Keratinocyte (primary cell): ENCODE measurements around the gene TSC22D3. TPM values are rescaled to one million over a fixed set of nuclear protein-coding genes. Genes with fewer than 3 reads are reported as not detected.

Experiments used
- DNase-seq: peaks from one replicate; pipeline ENCODE4 v3.0.0-alpha.2; 2011; ENCODE audit warnings: low read depth, missing footprints, low spot score
- FAIRE-seq: peaks from 2 replicates; lab custom pipeline; 2011; peaks lifted over from hg19 to GRCh38; lab: Jason Lieb, UNC
- H2AFZ ChIP-seq: 2 replicates; pipeline ENCODE4 v1.6.0; 2012; ENCODE audit warnings: low read length, control low read depth, inconsistent platforms; ENCODE audit not compliant: control insufficient read depth
- H3K27ac ChIP-seq: 2 replicates; pipeline ENCODE4 v1.5.1; 2011; ENCODE audit warnings: low read length; ENCODE audit not compliant: control insufficient read depth, insufficient read depth
- H3K27me3 ChIP-seq: 3 replicates; pipeline ENCODE4 v1.6.0; 2011; ENCODE audit warnings: low read length; ENCODE audit not compliant: control insufficient read depth, insufficient read depth; ENCODE audit errors: extremely low read depth
- H3K36me3 ChIP-seq, 2 experiments: 2 replicates in 1 of 2; 3 replicates in 1 of 2; pipeline ENCODE4 v1.5.1; 2011; ENCODE audit warnings: low read length in 2 of 2, mild to moderate bottlenecking in 1 of 2; ENCODE audit not compliant: control insufficient read depth in 2 of 2, insufficient read depth in 2 of 2; ENCODE audit errors: extremely low read depth in 1 of 2
- H3K4me1 ChIP-seq: 3 replicates; pipeline ENCODE4 v1.5.1; 2011; ENCODE audit warnings: low read length; ENCODE audit not compliant: control insufficient read depth, insufficient read depth; ENCODE audit errors: extremely low read depth
- H3K4me2 ChIP-seq: 3 replicates; pipeline ENCODE4 v1.6.0; 2011; ENCODE audit warnings: low read depth, low read length; ENCODE audit not compliant: control insufficient read depth, insufficient read depth; ENCODE audit errors: extremely low read depth
- H3K4me3 ChIP-seq, 3 experiments: fragments of 200-600 bp in 1 of 3; sonication (generic) in 1 of 3; 2 replicates in 2 of 3; 3 replicates in 1 of 3; pipeline ENCODE4 v1.5.1; 2011 to 2016; ENCODE audit warnings: low read length in 3 of 3, mild to moderate bottlenecking in 3 of 3, control low read depth in 2 of 3, inconsistent platforms in 1 of 3, low read depth in 1 of 3, mixed read lengths in 1 of 3, mixed run types in 1 of 3, moderate library complexity in 1 of 3; ENCODE audit not compliant: control insufficient read depth in 2 of 3, insufficient read depth in 2 of 3; ENCODE audit errors: extremely low read depth in 1 of 3
- H3K79me2 ChIP-seq: 2 replicates; pipeline ENCODE4 v1.6.0; 2012; ENCODE audit warnings: low read length; ENCODE audit not compliant: control insufficient read depth, insufficient read depth
- H3K9ac ChIP-seq: 3 replicates; pipeline ENCODE4 v1.6.0; 2011; ENCODE audit warnings: low read length; ENCODE audit not compliant: control insufficient read depth, insufficient read depth; ENCODE audit errors: extremely low read depth
- H3K9me1 ChIP-seq: 3 replicates; pipeline ENCODE4 v1.6.0; 2011; ENCODE audit warnings: low read length; ENCODE audit not compliant: control insufficient read depth, insufficient read depth; ENCODE audit errors: extremely low read depth
- H3K9me3 ChIP-seq: 2 replicates; pipeline ENCODE4 v1.5.1; 2012; ENCODE audit warnings: low read depth, low read length; ENCODE audit not compliant: control insufficient read depth
- H4K20me1 ChIP-seq: 3 replicates; pipeline ENCODE4 v1.6.0; 2011; ENCODE audit warnings: low read length; ENCODE audit not compliant: control insufficient read depth, insufficient read depth; ENCODE audit errors: extremely low read depth
- EZH2 ChIP-seq: IDR thresholded peaks from one replicate; pipeline ENCODE4 v1.6.1; 2012; ENCODE audit warnings: inconsistent platforms, mild to moderate bottlenecking, low read length, moderate library complexity
- dilution Hi-C: fragments of 300-500 bp; cut with MboI; formaldehyde crosslinking; loops from one replicate; pipeline ENCODE4 v1.7.0; 2020; ENCODE audit warnings: low sequenced_read_pairs; ENCODE audit not compliant: extremely low pct_ligation_motif_present
- polyA plus RNA-seq, 5 experiments: library from polyadenylated mRNA; depleted of rRNA in 3 of 5; stranded (reverse) in 3 of 5; stranded (forward) in 1 of 5; unstranded in 1 of 5; fragments of >200 nt; gene quantifications; 1 replicate in 1 of 5; 2 replicates in 3 of 5; 3 replicates in 1 of 5; pipeline versions ENCODE4 v1.2.1 to v1.2.3, GENCODE V29; 2011 to 2012; ENCODE audit warnings: missing spikeins in 2 of 5, low read depth in 1 of 5, low replicate concordance in 1 of 5
- TF ChIP-seq, protein P1 (sequence below), 3 experiments: IDR thresholded peaks in 1 of 3; conservative IDR thresholded peaks in 1 of 3; optimal IDR thresholded peaks in 1 of 3; 2 replicates in 2 of 3; 3 replicates in 1 of 3; pipeline versions ENCODE3 to v1.5.1; 2011; ENCODE audit warnings: low read length in 3 of 3, mild to moderate bottlenecking in 3 of 3, moderate library complexity in 2 of 3, control low read depth in 1 of 3, inconsistent platforms in 1 of 3; ENCODE audit not compliant: insufficient read depth in 2 of 3; ENCODE audit errors: extremely low read depth in 1 of 3

Gene TSC22D3
- polyA plus RNA-seq, 1 donor (not counting 4 experiments of a cell fraction or from before 2014, with no cell fraction given) = 48.5 TPM

GRCh38 chrX:107704181-107704580 is 71.4 kb downstream of the TSC22D3 start:
- Histone ChIP-seq H4K20me1 (no peaks in the 10 kb centered on the region), H2AFZ (no peak overlapping the region), H3K79me2 (no peaks in the 10 kb centered on the region), H3K4me1 (peaks cover 11% of the 10 kb centered on the region), H3K27me3 (peaks cover 4% of the 10 kb centered on the region), H3K9ac (no peak overlapping the region), H3K36me3 (no peaks in the 10 kb centered on the region), H3K4me3 (no peak overlapping the region), H3K9me1 (no peaks in the 10 kb centered on the region), H3K4me2 (no peak overlapping the region), H3K27ac (no peak overlapping the region), H3K9me3 (no peaks in the 10 kb centered on the region)
- DNase-seq (no peak), FAIRE-seq (no peak)
- TF ChIP-seq EZH2 = no peak
- TF ChIP-seq, protein P1, sequence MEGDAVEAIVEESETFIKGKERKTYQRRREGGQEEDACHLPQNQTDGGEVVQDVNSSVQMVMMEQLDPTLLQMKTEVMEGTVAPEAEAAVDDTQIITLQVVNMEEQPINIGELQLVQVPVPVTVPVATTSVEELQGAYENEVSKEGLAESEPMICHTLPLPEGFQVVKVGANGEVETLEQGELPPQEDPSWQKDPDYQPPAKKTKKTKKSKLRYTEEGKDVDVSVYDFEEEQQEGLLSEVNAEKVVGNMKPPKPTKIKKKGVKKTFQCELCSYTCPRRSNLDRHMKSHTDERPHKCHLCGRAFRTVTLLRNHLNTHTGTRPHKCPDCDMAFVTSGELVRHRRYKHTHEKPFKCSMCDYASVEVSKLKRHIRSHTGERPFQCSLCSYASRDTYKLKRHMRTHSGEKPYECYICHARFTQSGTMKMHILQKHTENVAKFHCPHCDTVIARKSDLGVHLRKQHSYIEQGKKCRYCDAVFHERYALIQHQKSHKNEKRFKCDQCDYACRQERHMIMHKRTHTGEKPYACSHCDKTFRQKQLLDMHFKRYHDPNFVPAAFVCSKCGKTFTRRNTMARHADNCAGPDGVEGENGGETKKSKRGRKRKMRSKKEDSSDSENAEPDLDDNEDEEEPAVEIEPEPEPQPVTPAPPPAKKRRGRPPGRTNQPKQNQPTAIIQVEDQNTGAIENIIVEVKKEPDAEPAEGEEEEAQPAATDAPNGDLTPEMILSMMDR (optimal IDR thresholded peaks at IDR 0.05 in 1 of 3, IDR thresholded peaks at IDR 0.05 in 1 of 3, conservative IDR thresholded peaks at IDR 0.05 in 1 of 3; ENCODE audit: extremely low read depth in 1 of 3, insufficient read depth in 2 of 3, low read length in 3 of 3) = no peak
- dilution Hi-C loops = no loop called here

- DNase-seq (no peak), FAIRE-seq (no peak)
- Histone ChIP-seq H2AFZ (no peak overlapping the region), H3K79me2 (no peaks in the 10 kb centered on the region), H3K9ac (no peak overlapping the region), H3K4me2 (no peak overlapping the region), H3K4me1 (peaks cover 11% of the 10 kb centered on the region), H3K9me1 (no peaks in the 10 kb centered on the region), H3K9me3 (no peaks in the 10 kb centered on the region), H3K36me3 (no peaks in the 10 kb centered on the region), H4K20me1 (no peaks in the 10 kb centered on the region), H3K27ac (no peak overlapping the region), H3K27me3 (peaks cover 4% of the 10 kb centered on the region), H3K4me3 (no peak overlapping the region)
- dilution Hi-C loops = no loop called here
- no peak for TF ChIP-seq EZH2
- TF ChIP-seq, protein P1 (optimal IDR thresholded peaks at IDR 0.05 in 1 of 3, IDR thresholded peaks at IDR 0.05 in 1 of 3, conservative IDR thresholded peaks at IDR 0.05 in 1 of 3; ENCODE audit: extremely low read depth in 1 of 3, insufficient read depth in 2 of 3, low read length in 3 of 3) = no peak
These were observed 74.0 kb downstream of the TSC22D3 start for GRCh38 chrX:107701493-107702121.
